Trophoblast cell (in vitro differentiated cells and primary cell): ENCODE results near the gene CLEC20A.
A peak's percentile ranks its signal among the peaks of the same experiment; 100 is the strongest.

Experiments used
- DNase-seq, 2 donors: peaks; one replicate each; pipeline ENCODE4 v3.0.0-alpha.2; 2016
- H2AFZ ChIP-seq: 2 replicates; pipeline ENCODE4 v1.6.1; 2013; ENCODE audit warnings: low read length, moderate library complexity, mild to moderate bottlenecking; ENCODE audit not compliant: insufficient read depth, poor library complexity
- H2AK5ac ChIP-seq: 2 replicates; pipeline ENCODE4 v1.6.1; 2013; ENCODE audit warnings: mild to moderate bottlenecking, low read length
- H2BK120ac ChIP-seq: 2 replicates; pipeline ENCODE4 v1.6.1; 2013; ENCODE audit warnings: low read length, mild to moderate bottlenecking, moderate library complexity; ENCODE audit not compliant: insufficient read depth, poor library complexity
- H2BK12ac ChIP-seq: 2 replicates; pipeline ENCODE4 v1.6.1; 2013; ENCODE audit warnings: mild to moderate bottlenecking, low read length, moderate library complexity
- H2BK5ac ChIP-seq: 2 replicates; pipeline ENCODE4 v1.6.1; 2013; ENCODE audit warnings: low read length, low read depth, moderate library complexity, mild to moderate bottlenecking; ENCODE audit not compliant: poor library complexity
- H3K14ac ChIP-seq: 2 replicates; pipeline ENCODE4 v1.6.1; 2013; ENCODE audit warnings: mild to moderate bottlenecking, low read length
- H3K18ac ChIP-seq: 2 replicates; pipeline ENCODE4 v1.6.1; 2013; ENCODE audit warnings: mild to moderate bottlenecking, low read length
- H3K23ac ChIP-seq: 2 replicates; pipeline ENCODE4 v1.6.1; 2013; ENCODE audit warnings: low read length
- H3K27ac ChIP-seq: 2 replicates; pipeline ENCODE4 v1.5.1; 2013; ENCODE audit warnings: low read depth, mild to moderate bottlenecking, inconsistent platforms, low read length, moderate library complexity
- H3K27me3 ChIP-seq: 2 replicates; pipeline ENCODE4 v1.6.1; 2013; ENCODE audit warnings: inconsistent platforms, mild to moderate bottlenecking, low read length, moderate library complexity; ENCODE audit not compliant: insufficient read depth
- H3K36me3 ChIP-seq, 2 experiments: 1 replicate in 1 of 2; 2 replicates in 1 of 2; pipeline ENCODE4 v1.6.1; 2013; ENCODE audit warnings: low read length in 2 of 2, mild to moderate bottlenecking in 2 of 2, moderate library complexity in 1 of 2; ENCODE audit not compliant: insufficient read depth in 2 of 2, control insufficient read depth in 1 of 2
- H3K4ac ChIP-seq: 2 replicates; pipeline ENCODE4 v1.6.1; 2013; ENCODE audit warnings: low read depth, mild to moderate bottlenecking, low read length, moderate library complexity
- H3K4me1 ChIP-seq, 2 experiments: 1 replicate in 1 of 2; 2 replicates in 1 of 2; pipeline ENCODE4 v1.6.1; 2013; ENCODE audit warnings: low read length in 2 of 2, mild to moderate bottlenecking in 2 of 2, moderate library complexity in 1 of 2; ENCODE audit not compliant: insufficient read depth in 2 of 2, control insufficient read depth in 1 of 2
- H3K4me2 ChIP-seq: 2 replicates; pipeline ENCODE4 v1.6.1; 2013; ENCODE audit warnings: inconsistent platforms, mild to moderate bottlenecking, low read length, moderate library complexity
- H3K4me3 ChIP-seq: 2 replicates; pipeline ENCODE4 v1.5.1; 2013; ENCODE audit warnings: mild to moderate bottlenecking, low read depth, low read length, inconsistent platforms
- H3K79me1 ChIP-seq: one replicate; pipeline ENCODE4 v1.6.1; 2013; ENCODE audit warnings: low read length
- H3K79me2 ChIP-seq: 2 replicates; pipeline ENCODE4 v1.6.1; 2013; ENCODE audit warnings: low read length, mild to moderate bottlenecking; ENCODE audit not compliant: control insufficient read depth, insufficient read depth, poor library complexity
- H3K9ac ChIP-seq: 2 replicates; pipeline ENCODE4 v1.6.1; 2013; ENCODE audit warnings: mild to moderate bottlenecking, low read length
- H3K9me3 ChIP-seq: 2 replicates; pipeline ENCODE4 v1.6.1; 2013; ENCODE audit warnings: low read depth, mild to moderate bottlenecking, control low read depth, inconsistent platforms, low read length; ENCODE audit not compliant: insufficient read depth
- H4K12ac ChIP-seq: 2 replicates; pipeline ENCODE4 v1.6.1; 2013; ENCODE audit warnings: low read depth, mild to moderate bottlenecking, low read length, moderate library complexity
- H4K8ac ChIP-seq: 2 replicates; pipeline ENCODE4 v1.6.1; 2013; ENCODE audit warnings: low read depth, mild to moderate bottlenecking, low read length, moderate library complexity
- H4K91ac ChIP-seq: one replicate; pipeline ENCODE4 v1.6.1; 2013; ENCODE audit warnings: low read depth, mild to moderate bottlenecking, low read length, moderate library complexity
- WGBS: extraction: QIAGEN DNeasy Blood & Tissue Kit; methylation state at CpG from one replicate; pipeline ENCODE4 v1.1.7; 2013; ENCODE audit warnings: missing lambda C conversion rate; ENCODE audit not compliant: insufficient read length, insufficient coverage; ENCODE audit errors: extremely low coverage; 5-methylcytosine and 5-hydroxymethylcytosine counted together

The CLEC20A gene

GRCh38 chr1:178502856-178503255, 6.1 kb upstream of the CLEC20A start:
- WGBS = no CpG with 5 or more reads among the region's 5 CpGs
- no peaks in the 10 kb centered on the region for H3K36me3 ChIP-seq
- no peak overlapping the region for H2BK120ac ChIP-seq
- no peak overlapping the region for H3K27ac ChIP-seq
- no peak overlapping the region for H3K4ac ChIP-seq
- no peak overlapping the region for H2BK5ac ChIP-seq
- H3K4me1 ChIP-seq = peaks cover 2 to 3% of the 10 kb centered on the region in 2 experiments
- no peak overlapping the region for H3K4me2 ChIP-seq
- no peak overlapping the region for H4K12ac ChIP-seq
- no peak overlapping the region for H2AK5ac ChIP-seq
- no peak overlapping the region for H4K8ac ChIP-seq
- peak in 1 of 2 donors; percentile 49 for DNase-seq
- no peaks in the 10 kb centered on the region for H3K79me1 ChIP-seq
- no peak overlapping the region for H2BK12ac ChIP-seq
- H3K79me2 ChIP-seq = no peaks in the 10 kb centered on the region
- no peak overlapping the region for H3K18ac ChIP-seq
- no peak overlapping the region for H3K14ac ChIP-seq
- no peak overlapping the region for H3K9ac ChIP-seq
- no peak overlapping the region for H2AFZ ChIP-seq
- no peak overlapping the region for H3K23ac ChIP-seq
- H3K4me3 ChIP-seq = no peak overlapping the region
- no peaks in the 10 kb centered on the region for H3K9me3 ChIP-seq
- H4K91ac ChIP-seq = no peak overlapping the region
- H3K27me3 ChIP-seq = no peaks in the 10 kb centered on the region

GRCh38 chr1:178502330-178502714, 5.6 kb upstream of the CLEC20A start:
- Histone ChIP-seq H3K9ac (no peak overlapping the region), H3K18ac (no peak overlapping the region), H3K36me3 (no peaks in the 10 kb centered on the region), H3K4ac (no peak overlapping the region), H3K79me2 (no peaks in the 10 kb centered on the region), H4K91ac (no peak overlapping the region), H3K23ac (no peak overlapping the region), H2BK5ac (no peak overlapping the region), H3K27ac (no peak overlapping the region), H3K14ac (no peak overlapping the region), H3K4me2 (no peak overlapping the region), H2BK120ac (no peak overlapping the region), H3K4me3 (no peak overlapping the region), H2AK5ac (no peak overlapping the region), H3K9me3 (no peaks in the 10 kb centered on the region), H2AFZ (no peak overlapping the region), H4K12ac (no peak overlapping the region), H3K27me3 (no peaks in the 10 kb centered on the region), H3K4me1 (peaks cover 2 to 3% of the 10 kb centered on the region in 2 experiments), H3K79me1 (no peaks in the 10 kb centered on the region), H4K8ac (no peak overlapping the region), H2BK12ac (no peak overlapping the region)
- WGBS = no CpG with 5 or more reads among the region's 3 CpGs
- DNase-seq = no peak

- H3K9me3 ChIP-seq = no peaks in the 10 kb centered on the region
- no peak overlapping the region for H3K18ac ChIP-seq
- H2AFZ ChIP-seq = no peak overlapping the region
- peak; percentile 41 to 83 for DNase-seq
- H3K27me3 ChIP-seq = no peaks in the 10 kb centered on the region
- H2BK5ac ChIP-seq = no peak overlapping the region
- H3K14ac ChIP-seq = no peak overlapping the region
- no peak overlapping the region for H3K4me3 ChIP-seq
- H3K79me1 ChIP-seq = no peaks in the 10 kb centered on the region
- H3K23ac ChIP-seq = no peak overlapping the region
- H2AK5ac ChIP-seq = no peak overlapping the region
- H3K27ac ChIP-seq = no peak overlapping the region
- no peak overlapping the region for H4K8ac ChIP-seq
- H3K79me2 ChIP-seq = no peaks in the 10 kb centered on the region
- WGBS = no CpG with 5 or more reads among the region's 5 CpGs
- H4K91ac ChIP-seq = no peak overlapping the region
- no peak overlapping the region for H3K4ac ChIP-seq
- H3K4me1 ChIP-seq = peaks cover 2 to 3% of the 10 kb centered on the region in 2 experiments
- H2BK120ac ChIP-seq = no peak overlapping the region
- no peak overlapping the region for H3K9ac ChIP-seq
- no peak overlapping the region for H3K4me2 ChIP-seq
- H3K36me3 ChIP-seq = no peaks in the 10 kb centered on the region
- no peak overlapping the region for H4K12ac ChIP-seq
- H2BK12ac ChIP-seq = no peak overlapping the region
Measured at GRCh38 chr1:178501705-178502329, 5.1 kb upstream of the CLEC20A start.

GRCh38 chr1:178500936-178501554, 4.3 kb upstream of the CLEC20A start:
- H4K91ac ChIP-seq = no peak overlapping the region
- H3K9ac ChIP-seq = no peak overlapping the region
- no CpG with 5 or more reads among the region's 10 CpGs for WGBS
- no peak overlapping the region for H2BK120ac ChIP-seq
- H3K27me3 ChIP-seq = no peaks in the 10 kb centered on the region
- no peak overlapping the region for H3K27ac ChIP-seq
- no peak overlapping the region for H2AFZ ChIP-seq
- no peak overlapping the region for H3K4me2 ChIP-seq
- no peak overlapping the region for H3K18ac ChIP-seq
- no peak overlapping the region for H4K12ac ChIP-seq
- H3K4ac ChIP-seq = no peak overlapping the region
- H3K36me3 ChIP-seq = no peaks in the 10 kb centered on the region
- H4K8ac ChIP-seq = no peak overlapping the region
- H3K79me2 ChIP-seq = no peaks in the 10 kb centered on the region
- no peak overlapping the region for H3K4me3 ChIP-seq
- no peak for DNase-seq
- no peak overlapping the region for H2BK5ac ChIP-seq
- peaks cover 2 to 3% of the 10 kb centered on the region in 2 experiments for H3K4me1 ChIP-seq
- no peaks in the 10 kb centered on the region for H3K9me3 ChIP-seq
- H2BK12ac ChIP-seq = no peak overlapping the region
- no peak overlapping the region for H2AK5ac ChIP-seq
- no peaks in the 10 kb centered on the region for H3K79me1 ChIP-seq
- H3K14ac ChIP-seq = no peak overlapping the region
- no peak overlapping the region for H3K23ac ChIP-seq
